SK-N-SH treated with all-trans-retinoic acid at 6 μM for 48 hours (cell line): ENCODE data around the gene RNF207.

Experiments
- ARNTL ChIP-seq: fragments of 450-650 bp; formaldehyde crosslinking; IDR thresholded peaks from 2 replicates; pipeline ENCODE4 v1.5.0; 2020; ENCODE audit warnings: low read depth, mild to moderate bottlenecking, moderate library complexity, borderline replicate concordance
- PATZ1 ChIP-seq: fragments of 250-450 bp; sonication (Bioruptor Pico); IDR thresholded peaks from 2 replicates; pipeline ENCODE4 v1.8.0; 2020; ENCODE audit warnings: mild to moderate bottlenecking, moderate library complexity, borderline replicate concordance
- PPARA ChIP-seq: fragments of 250-450 bp; sonication (Bioruptor Pico); IDR thresholded peaks from 2 replicates; pipeline ENCODE4 v1.5.0; 2020; ENCODE audit warnings: mild to moderate bottlenecking, borderline replicate concordance
- TCF4 ChIP-seq: fragments of 250-450 bp; sonication (Bioruptor Pico); IDR thresholded peaks from 2 replicates; pipeline ENCODE4 v1.8.0; 2021; ENCODE audit warnings: mild to moderate bottlenecking, moderate library complexity, borderline replicate concordance
- TOX ChIP-seq: fragments of 250-450 bp; sonication (Bioruptor Pico); IDR thresholded peaks from 2 replicates; pipeline ENCODE4 v1.8.0; 2021; ENCODE audit warnings: mild to moderate bottlenecking, moderate library complexity, borderline replicate concordance
- ZNF70 ChIP-seq: fragments of 450-650 bp; formaldehyde crosslinking; IDR thresholded peaks from 2 replicates; pipeline ENCODE4 v1.5.0; 2020; ENCODE audit warnings: mild to moderate bottlenecking, moderate library complexity

- no peak for TF ChIP-seq PPARA (CRISPR knock-in tag)
- TF ChIP-seq TCF4 (CRISPR knock-in tag), result no peak
- TF ChIP-seq PATZ1 (CRISPR knock-in tag), result no peak
- no peak for TF ChIP-seq TOX (CRISPR knock-in tag)
- no peak for TF ChIP-seq ZNF70 (CRISPR knock-in tag)
- no peak for TF ChIP-seq ARNTL (CRISPR knock-in tag)
These were observed 21.7 kb upstream of the RNF207 start for GRCh38 chr1:6184083-6184783.
